DOHH2 (cell line): Measurements from ENCODE around the gene CXCL10.

Experiments used
- H3F3A ChIP-seq: fragments of 200-600 bp; sonication (generic), shearing (Covaris generic); 2 replicates; pipeline ENCODE4 v1.6.0; 2016; ENCODE audit warnings: antibody characterized with exemption, mild to moderate bottlenecking; ENCODE audit not compliant: control insufficient read depth, insufficient read depth
- H3K27ac ChIP-seq: fragments of 200-600 bp; sonication (generic); 2 replicates; pipeline ENCODE4 v1.5.1; 2014; ENCODE audit warnings: low read depth, mild to moderate bottlenecking, low read length, moderate library complexity
- H3K27me3 ChIP-seq: fragments of 200-600 bp; sonication (generic); 2 replicates; pipeline ENCODE4 v1.6.1; 2014; ENCODE audit warnings: mild to moderate bottlenecking, low read length, mixed read lengths; ENCODE audit not compliant: control insufficient read depth
- H3K36me3 ChIP-seq: fragments of 200-600 bp; sonication (generic); 2 replicates; pipeline ENCODE4 v1.6.1; 2014; ENCODE audit warnings: mild to moderate bottlenecking, low read length, moderate library complexity, mixed read lengths; ENCODE audit not compliant: control insufficient read depth
- H3K4me1 ChIP-seq: fragments of 200-600 bp; sonication (generic); 2 replicates; pipeline ENCODE4 v1.6.1; 2014; ENCODE audit warnings: mild to moderate bottlenecking, low read length, mixed read lengths; ENCODE audit not compliant: control insufficient read depth
- H3K4me2 ChIP-seq: fragments of 200-600 bp; sonication (generic); 2 replicates; pipeline ENCODE4 v1.6.0; 2014; ENCODE audit warnings: mild to moderate bottlenecking, low read length, moderate library complexity
- H3K4me3 ChIP-seq: fragments of 200-600 bp; sonication (generic); 2 replicates; pipeline ENCODE4 v1.5.1; 2014; ENCODE audit warnings: mild to moderate bottlenecking, low read length, mixed read lengths
- H3K79me2 ChIP-seq: fragments of 200-600 bp; sonication (generic); 2 replicates; pipeline ENCODE4 v1.6.1; 2014; ENCODE audit warnings: mild to moderate bottlenecking, low read length, mixed read lengths; ENCODE audit not compliant: control insufficient read depth
- H3K9me2 ChIP-seq: fragments of 200-600 bp; sonication (generic); replicated peaks from 2 replicates; pipeline ENCODE4 v1.6.1; 2014; ENCODE audit warnings: mild to moderate bottlenecking, low read length, mixed read lengths; ENCODE audit not compliant: control insufficient read depth
- H3K9me3 ChIP-seq: fragments of 200-600 bp; sonication (generic); 2 replicates; pipeline ENCODE4 v1.6.1; 2014; ENCODE audit warnings: antibody characterized with exemption, low read length, mixed read lengths; ENCODE audit not compliant: control insufficient read depth, insufficient read depth
- H4K20me1 ChIP-seq: fragments of 200-600 bp; sonication (generic); 2 replicates; pipeline ENCODE4 v1.6.0; 2014; ENCODE audit warnings: low read depth, mild to moderate bottlenecking, antibody characterized with exemption, low read length, moderate library complexity; ENCODE audit not compliant: control insufficient read depth, insufficient read depth
- EZH2phosphoT487 ChIP-seq: fragments of 200-600 bp; sonication (generic); IDR thresholded peaks from 2 replicates; pipeline ENCODE4 v1.6.1; 2017; ENCODE audit warnings: borderline replicate concordance, mild to moderate bottlenecking, antibody characterized with exemption, low read length, moderate library complexity, mixed read lengths
- TF ChIP-seq, protein P1 (sequence below): fragments of 200-600 bp; sonication (generic); IDR thresholded peaks from one replicate; pipeline ENCODE4 v1.5.1; 2014; ENCODE audit warnings: antibody characterized with exemption, mild to moderate bottlenecking, low read depth, low read length; ENCODE audit not compliant: poor library complexity, severe bottlenecking

Gene CXCL10

DNA sequence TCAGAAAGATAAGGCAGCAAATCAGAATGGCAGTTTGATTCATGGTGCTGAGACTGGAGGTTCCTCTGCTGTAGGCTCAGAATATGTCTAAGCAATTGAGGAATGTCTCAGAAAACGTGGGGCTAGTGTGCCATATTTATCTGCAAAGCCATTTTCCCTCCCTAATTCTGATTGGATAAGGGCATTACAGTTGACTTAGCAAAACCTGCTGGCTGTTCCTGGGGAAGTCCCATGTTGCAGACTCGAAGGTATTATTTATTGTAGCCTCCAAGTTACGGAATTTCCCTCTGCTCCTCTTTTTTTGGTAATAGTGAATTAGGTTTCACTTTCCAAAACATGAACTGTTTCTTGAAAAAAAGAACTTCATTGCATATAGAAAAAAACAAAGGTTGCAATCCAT is at the start of gene CXCL10:
CXCL10 (minus strand) TSS at position 109 of the 400 bp plus-strand sequence; CDS start at position 43, 66 bp downstream.
- H3K4me2 ChIP-seq = no peak within 1 kb of the TSS
- no peaks in the 10 kb centered on the region for H3K9me3 ChIP-seq
- H3K36me3 ChIP-seq = no peaks in the 10 kb centered on the region
- H3K79me2 ChIP-seq = no peaks in the 10 kb centered on the region
- no peaks in the 10 kb centered on the region for H3K9me2 ChIP-seq
- no peaks in the 10 kb centered on the region for H4K20me1 ChIP-seq
- no peak within 1 kb of the TSS for H3K4me3 ChIP-seq
- H3K27ac ChIP-seq = no peak within 1 kb of the TSS
- no peak for TF ChIP-seq EZH2phosphoT487
- TF ChIP-seq, protein P1, sequence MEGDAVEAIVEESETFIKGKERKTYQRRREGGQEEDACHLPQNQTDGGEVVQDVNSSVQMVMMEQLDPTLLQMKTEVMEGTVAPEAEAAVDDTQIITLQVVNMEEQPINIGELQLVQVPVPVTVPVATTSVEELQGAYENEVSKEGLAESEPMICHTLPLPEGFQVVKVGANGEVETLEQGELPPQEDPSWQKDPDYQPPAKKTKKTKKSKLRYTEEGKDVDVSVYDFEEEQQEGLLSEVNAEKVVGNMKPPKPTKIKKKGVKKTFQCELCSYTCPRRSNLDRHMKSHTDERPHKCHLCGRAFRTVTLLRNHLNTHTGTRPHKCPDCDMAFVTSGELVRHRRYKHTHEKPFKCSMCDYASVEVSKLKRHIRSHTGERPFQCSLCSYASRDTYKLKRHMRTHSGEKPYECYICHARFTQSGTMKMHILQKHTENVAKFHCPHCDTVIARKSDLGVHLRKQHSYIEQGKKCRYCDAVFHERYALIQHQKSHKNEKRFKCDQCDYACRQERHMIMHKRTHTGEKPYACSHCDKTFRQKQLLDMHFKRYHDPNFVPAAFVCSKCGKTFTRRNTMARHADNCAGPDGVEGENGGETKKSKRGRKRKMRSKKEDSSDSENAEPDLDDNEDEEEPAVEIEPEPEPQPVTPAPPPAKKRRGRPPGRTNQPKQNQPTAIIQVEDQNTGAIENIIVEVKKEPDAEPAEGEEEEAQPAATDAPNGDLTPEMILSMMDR = no peak
- H3F3A ChIP-seq = no peaks in the 10 kb centered on the region
- peaks cover 30% of the 10 kb centered on the region for H3K27me3 ChIP-seq
- H3K4me1 ChIP-seq = no peaks in the 10 kb centered on the region

DNA sequence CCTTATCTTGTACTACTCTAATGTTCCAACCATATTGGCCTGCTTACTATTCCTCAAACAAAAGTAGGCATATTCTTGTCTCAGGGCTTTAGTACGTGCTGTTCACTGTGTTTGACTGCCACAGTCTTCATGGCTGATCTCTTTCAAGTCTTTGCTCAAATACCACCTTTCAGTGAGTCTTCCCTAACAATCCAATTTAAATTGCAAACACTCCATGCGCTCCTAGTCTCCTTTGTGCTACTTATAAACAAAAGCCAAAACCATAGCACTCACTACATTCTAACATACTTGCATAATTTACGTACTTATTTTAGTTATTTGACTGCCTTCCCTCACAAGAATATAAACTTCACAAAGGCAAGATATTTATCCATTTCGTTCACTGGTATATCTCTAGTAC is 49.5 kb upstream of the CXCL10 start:
- Histone ChIP-seq H3K4me3 (no peak overlapping the region), H3K27ac (no peak overlapping the region), H3F3A (no peaks in the 10 kb centered on the region), H3K9me2 (no peaks in the 10 kb centered on the region), H4K20me1 (no peaks in the 10 kb centered on the region), H3K27me3 (no peaks in the 10 kb centered on the region), H3K4me1 (no peaks in the 10 kb centered on the region), H3K36me3 (no peaks in the 10 kb centered on the region), H3K4me2 (no peak overlapping the region), H3K79me2 (no peaks in the 10 kb centered on the region), H3K9me3 (no peaks in the 10 kb centered on the region)
- TF ChIP-seq, protein P1 = no peak
- TF ChIP-seq EZH2phosphoT487 = no peak

DNA sequence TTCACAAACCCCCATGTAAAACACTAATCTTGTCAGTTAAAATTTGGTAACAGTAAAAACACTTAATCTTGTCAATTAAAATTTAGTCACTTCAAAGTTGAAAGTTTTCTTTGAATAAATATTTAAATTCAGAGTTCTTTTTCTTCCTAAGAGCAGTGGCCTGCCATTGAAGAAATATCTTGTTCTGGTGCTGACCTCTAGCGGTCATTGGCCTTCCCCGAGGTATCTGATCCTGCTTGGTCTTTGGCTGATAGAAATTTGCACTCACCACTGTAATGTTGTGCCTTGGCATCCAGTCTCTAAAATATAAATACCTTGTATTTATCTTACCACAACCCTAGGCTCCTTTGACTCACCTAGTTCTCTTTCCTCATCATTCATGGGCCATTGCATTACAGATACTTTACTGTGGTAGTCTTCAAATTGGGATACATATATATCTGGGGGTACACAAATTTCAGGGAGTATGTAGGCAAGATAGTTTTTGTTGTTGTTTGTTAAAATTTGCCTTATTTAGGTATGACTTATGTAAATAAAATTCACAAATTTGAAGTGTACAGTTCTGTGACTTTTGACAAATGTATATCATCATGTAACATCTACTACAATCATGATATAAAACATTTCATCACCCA is 44.5 kb upstream of the CXCL10 start:
- Histone ChIP-seq H3K36me3 (no peaks in the 10 kb centered on the region), H3K79me2 (no peaks in the 10 kb centered on the region), H3F3A (no peaks in the 10 kb centered on the region), H4K20me1 (no peaks in the 10 kb centered on the region), H3K9me2 (no peaks in the 10 kb centered on the region), H3K4me1 (no peaks in the 10 kb centered on the region), H3K9me3 (no peaks in the 10 kb centered on the region), H3K4me2 (no peak overlapping the region), H3K4me3 (no peak overlapping the region), H3K27me3 (no peaks in the 10 kb centered on the region), H3K27ac (no peak overlapping the region)
- TF ChIP-seq, protein P1 = peak; percentile 75
- no peak for TF ChIP-seq EZH2phosphoT487
